Stimulated activated CD4-positive, alpha-beta T cell treated with anti-CD3 and anti-CD28 coated beads, TNF-alpha, amount 100 ng/mL, for 48 hours (primary cell): ENCODE data around the gene SHOC2.

ENCODE experiments used
- DNase-seq, 3 donors: peaks; one replicate each; pipeline ENCODE4 v3.0.0-alpha.2; 2020; ENCODE audit warnings: low read depth in 3 of 3

Gene SHOC2

GRCh38 chr10:110946496-110946895, 27.1 kb downstream of the SHOC2 start:
- no peak for DNase-seq

GRCh38 chr10:110947061-110947595, 27.7 kb downstream of the SHOC2 start:
- DNase-seq = no peak

- no peak for DNase-seq
Observed at GRCh38 chr10:110951381-110951780, 32.0 kb downstream of the SHOC2 start.

GRCh38 chr10:110957606-110958005, 38.2 kb downstream of the SHOC2 start:
- DNase-seq = no peak

- no peak for DNase-seq
Observed at GRCh38 chr10:110959379-110960332, 40.3 kb downstream of the SHOC2 start.

- DNase-seq = no peak
Observed at GRCh38 chr10:110960333-110960712, 40.9 kb downstream of the SHOC2 start.

- no peak for DNase-seq
Observed at GRCh38 chr10:110962443-110962842, 43.0 kb downstream of the SHOC2 start.

- DNase-seq = no peak
Observed at GRCh38 chr10:110963162-110963561, 43.8 kb downstream of the SHOC2 start.

- DNase-seq = no peak
Observed at GRCh38 chr10:110964681-110965080, 45.3 kb downstream of the SHOC2 start.

GRCh38 chr10:110965216-110965615, 45.8 kb downstream of the SHOC2 start:
- no peak for DNase-seq

- no peak for DNase-seq
Observed at GRCh38 chr10:110966146-110966545, 46.7 kb downstream of the SHOC2 start.

- no peak for DNase-seq
Observed at GRCh38 chr10:110967009-110967630, 47.7 kb downstream of the SHOC2 start.

- no peak for DNase-seq
Observed at GRCh38 chr10:110967645-110968044, 48.2 kb downstream of the SHOC2 start.

GRCh38 chr10:110969183-110969582, 49.8 kb downstream of the SHOC2 start:
- no peak for DNase-seq

GRCh38 chr10:110971638-110972037, 52.2 kb downstream of the SHOC2 start:
- DNase-seq = no peak

- no peak for DNase-seq
Observed at GRCh38 chr10:110972231-110973134, 53.1 kb downstream of the SHOC2 start.

GRCh38 chr10:110973400-110973799, 54.0 kb downstream of the SHOC2 start:
- DNase-seq = no peak

GRCh38 chr10:110976577-110976976, 57.2 kb downstream of the SHOC2 start:
- DNase-seq = no peak

- no peak for DNase-seq
Observed at GRCh38 chr10:110977662-110978061, 58.3 kb downstream of the SHOC2 start.

GRCh38 chr10:110978204-110978603, 58.8 kb downstream of the SHOC2 start:
- no peak for DNase-seq

- no peak for DNase-seq
Observed at GRCh38 chr10:110979611-110980010, 60.2 kb downstream of the SHOC2 start.

GRCh38 chr10:110980807-110981206, 61.4 kb downstream of the SHOC2 start:
- no peak for DNase-seq
